GM12878 (cell line): ENCODE results near the gene PAK6. TPM values are rescaled to one million over a fixed set of nuclear protein-coding genes. Genes with fewer than 3 reads are reported as not detected.
A peak's percentile ranks its signal among the peaks of the same experiment; 100 is the strongest.

ENCODE experiments used
- ATAC-seq: fragments of 200-7000 bp; cut with Tn5 transposase; 3 replicates; pipeline ENCODE4 v1.9.1; 2020; ENCODE audit warnings: mild to moderate bottlenecking, moderate library complexity
- BruUV-seq: library from RNA; stranded (reverse); fragments of 400-500 nt; replicated peaks from 2 replicates; lab custom pipeline; 2021; lab: Mats Ljungman, UMichigan
- CTCF ChIA-PET: fragments of 300-600 bp; sonication (Branson Sonifier 250); formaldehyde crosslinking; extraction: SDS; loops from one replicate; lab custom pipeline; 2021; ENCODE audit warnings: inconsistent platforms; lab: Yijun Ruan, JAX
- POLR2A ChIA-PET: fragments of 350-600 bp; formaldehyde crosslinking; extraction: SDS; loops from one replicate; lab custom pipeline; 2021; ENCODE audit warnings: inconsistent platforms; lab: Charles Lee
- RAD21 ChIA-PET: fragments of 300-600 bp; sonication (Branson Sonifier 250); formaldehyde crosslinking; loops from one replicate; lab custom pipeline; 2023; ENCODE audit warnings: antibody characterized with exemption; ENCODE audit not compliant: unreplicated experiment; lab: Charles Lee
- SMC1A ChIA-PET: fragments of 300-600 bp; sonication (Branson Sonifier 250); formaldehyde crosslinking; loops from one replicate; lab custom pipeline; 2023; ENCODE audit not compliant: unreplicated experiment, uncharacterized antibody; lab: Charles Lee
- DNase-seq: peaks from one replicate; pipeline ENCODE4 v3.0.0-alpha.2; 2011; ENCODE audit warnings: low read depth, low spot score
- FAIRE-seq: peaks from 3 replicates; lab custom pipeline; 2011; peaks lifted over from hg19 to GRCh38; lab: Jason Lieb, UNC
- H2AFZ ChIP-seq: 2 replicates; pipeline ENCODE4 v1.6.0; 2011; ENCODE audit warnings: low read depth, low read length, control low read depth; ENCODE audit not compliant: control insufficient read depth
- H3K27ac ChIP-seq: 2 replicates; pipeline ENCODE4 v1.5.1; 2011; ENCODE audit warnings: control low read depth; ENCODE audit not compliant: control insufficient read depth, insufficient read depth
- H3K27me3 ChIP-seq, 2 experiments: replicated peaks in 1 of 2; 2 replicates each; pipeline versions ENCODE4 v1.6.0 to v1.6.1; 2011; ENCODE audit warnings: low read length in 1 of 2; ENCODE audit not compliant: control insufficient read depth in 2 of 2, insufficient read depth in 2 of 2
- H3K36me3 ChIP-seq, 2 experiments: 2 replicates each; pipeline ENCODE4 v1.5.1; 2011; ENCODE audit warnings: low read length in 1 of 2; ENCODE audit not compliant: control insufficient read depth in 2 of 2, insufficient read depth in 2 of 2
- H3K4me1 ChIP-seq: 2 replicates; pipeline ENCODE4 v1.6.1; 2011; ENCODE audit warnings: mild to moderate bottlenecking, low read length, moderate library complexity, mixed read lengths; ENCODE audit not compliant: control insufficient read depth, insufficient read depth
- H3K4me2 ChIP-seq: 2 replicates; pipeline ENCODE4 v1.6.0; 2011; ENCODE audit warnings: control low read depth; ENCODE audit not compliant: control insufficient read depth, insufficient read depth
- H3K4me3 ChIP-seq: fragments of 200-600 bp; sonication (generic); 2 replicates; pipeline ENCODE4 v1.5.1; 2016
- H3K79me2 ChIP-seq: 2 replicates; pipeline ENCODE4 v1.6.0; 2011; ENCODE audit warnings: low read length; ENCODE audit not compliant: control insufficient read depth, insufficient read depth
- H3K9ac ChIP-seq: 2 replicates; pipeline ENCODE4 v1.8.0; 2011; ENCODE audit warnings: low read length, control low read depth, mixed read lengths; ENCODE audit not compliant: control insufficient read depth, insufficient read depth
- H3K9me3 ChIP-seq: replicated peaks from 3 replicates; pipeline ENCODE4 v1.5.1; 2011; ENCODE audit warnings: mild to moderate bottlenecking, low read length; ENCODE audit not compliant: control insufficient read depth, insufficient read depth
- H4K20me1 ChIP-seq: 2 replicates; pipeline ENCODE4 v1.6.0; 2011; ENCODE audit not compliant: control insufficient read depth, insufficient read depth
- BACH1 ChIP-seq: fragments of 450-650 bp; IDR thresholded peaks from 2 replicates; pipeline ENCODE4 v1.6.1; 2017; ENCODE audit warnings: mild to moderate bottlenecking, borderline replicate concordance
- EZH2 ChIP-seq: IDR thresholded peaks from 2 replicates; pipeline ENCODE4 v1.6.1; 2012; ENCODE audit warnings: low read depth, mild to moderate bottlenecking, control low read depth, inconsistent platforms, low read length, borderline replicate concordance; ENCODE audit not compliant: control insufficient read depth
- IRF4 ChIP-seq: IDR thresholded peaks from 2 replicates; pipeline ENCODE4 v1.6.1; 2011; ENCODE audit warnings: low read depth, low read length
- LARP7 ChIP-seq: fragments of 450-650 bp; IDR thresholded peaks from 2 replicates; pipeline ENCODE4 v1.6.1; 2017; ENCODE audit warnings: mild to moderate bottlenecking
- NFXL1 ChIP-seq: fragments of 450-650 bp; IDR thresholded peaks from 2 replicates; pipeline ENCODE4 v1.6.1; 2017; ENCODE audit warnings: antibody characterized with exemption, mild to moderate bottlenecking, borderline replicate concordance
- RAD21 ChIP-seq: IDR thresholded peaks from 2 replicates; pipeline ENCODE4 v1.6.1; 2011; ENCODE audit warnings: mild to moderate bottlenecking, low read depth, low read length, moderate library complexity; ENCODE audit not compliant: insufficient read depth
- RB1 ChIP-seq: fragments of 450-650 bp; formaldehyde crosslinking; IDR thresholded peaks from 2 replicates; pipeline ENCODE4 v1.6.1; 2017; ENCODE audit warnings: mild to moderate bottlenecking, borderline replicate concordance
- SKIL ChIP-seq: fragments of 450-650 bp; IDR thresholded peaks from 2 replicates; pipeline ENCODE4 v1.6.1; 2017; ENCODE audit warnings: mild to moderate bottlenecking, low read depth, inconsistent platforms; ENCODE audit not compliant: poor library complexity, severe bottlenecking
- ZBTB4 ChIP-seq: fragments of 450-650 bp; formaldehyde crosslinking; IDR thresholded peaks from 2 replicates; pipeline ENCODE4 v1.4.0; 2022; ENCODE audit warnings: mild to moderate bottlenecking, moderate library complexity
- ZNF384 ChIP-seq: IDR thresholded peaks from 2 replicates; pipeline ENCODE4 v1.6.1; 2012; ENCODE audit warnings: low read depth, mild to moderate bottlenecking, low read length, improper control_type of control experiment, borderline replicate concordance
- WGBS: methylation state at CpG from one replicate; pipeline ENCODE4 v1.1.6; 2016; ENCODE audit warnings: low lambda C conversion rate; ENCODE audit not compliant: insufficient replicate concordance, insufficient coverage; ENCODE audit errors: missing lambda C conversion rate; 5-methylcytosine and 5-hydroxymethylcytosine counted together
- in situ Hi-C: fragments of 300-500 bp; cut with MboI; formaldehyde crosslinking; loops from 9 replicates; pipeline ENCODE4 v1.14.3; 2018; ENCODE audit warnings: mixed read lengths
- intact Hi-C: fragments of 100-400 bp; cut with micrococcal nuclease; formaldehyde crosslinking; loops from one replicate; pipeline ENCODE4 v1.14.2; 2022; ENCODE audit not compliant: unreplicated experiment
- polyA plus RNA-seq, 11 experiments: library from polyadenylated mRNA; depleted of rRNA in 4 of 11; unstranded in 6 of 11; stranded (reverse) in 5 of 11; fragments of >200 nt; fragmentation: Nextera tagmentation in 4 of 11; fragmentation: Illumina TruSeq in 1 of 11; extraction: Ambion mirVana in 4 of 11; extraction: Trizol in 1 of 11; gene quantifications; 1 replicate in 1 of 11; 2 replicates in 10 of 11; pipeline versions ENCODE4 v1.2.1 to v1.2.3, GENCODE V29; 2011 to 2016; ENCODE audit warnings: inconsistent platforms in 2 of 11, missing spikeins in 2 of 11, low read depth in 1 of 11
- total RNA-seq, 4 experiments: library from RNA; depleted of rRNA in 3 of 4; stranded (reverse); fragments of >200 nt in 3 of 4; fragmentation: Illumina TruSeq in 1 of 4; extraction: Trizol in 1 of 4; gene quantifications; 2 replicates each; pipeline versions ENCODE4 v1.2.1 to v1.2.3, GENCODE V29; 2013 to 2021

The PAK6 gene
- total and polyA plus RNA-seq, 10 of the 15 experiments (the other 5 are each of a cell fraction or from before 2014, with no cell fraction given) = 0.07 to 0.92 (median 0.31) TPM; not detected in 2

GRCh38 chr15:40252141-40252437 lies 13.2 kb downstream of the PAK6 start:
- peak overlapping the region; percentile 77; the same call in 1 of the 2 replicates for H3K4me2 ChIP-seq
- CTCF ChIA-PET = no interaction called here
- no peaks in the 10 kb centered on the region for H4K20me1 ChIP-seq
- H2AFZ ChIP-seq = no peak overlapping the region
- WGBS = 59% methylated on average over 23 of the region's 27 CpGs
- H3K9me3 ChIP-seq = no peaks in the 10 kb centered on the region
- H3K36me3 ChIP-seq = no peaks in the 10 kb centered on the region
- H3K9ac ChIP-seq = no peak overlapping the region
- POLR2A ChIA-PET = no interaction called here
- intact Hi-C loops = no loop called here
- no TSS peak for BruUV-seq
- TF ChIP-seq RAD21 = no peak
- ATAC-seq (no peak), FAIRE-seq (no peak), DNase-seq (no peak)
- no peak overlapping the region for H3K27ac ChIP-seq
- RAD21 ChIA-PET = no interaction called here
- in situ Hi-C loops = no loop called here
- H3K4me3 ChIP-seq = no peak overlapping the region
- SMC1A ChIA-PET = no interaction called here
- H3K4me1 ChIP-seq = peaks cover 3% of the 10 kb centered on the region; the same call in 1 of the 2 replicates
- H3K79me2 ChIP-seq = no peaks in the 10 kb centered on the region
- H3K27me3 ChIP-seq = peaks cover 0 to 9% of the 10 kb centered on the region in 2 experiments; a peak in 3 of 4 replicates

- H3K9me3 ChIP-seq = no peaks in the 10 kb centered on the region
- no peak overlapping the region for H3K27ac ChIP-seq
- H4K20me1 ChIP-seq = no peaks in the 10 kb centered on the region
- FAIRE-seq (no peak), ATAC-seq (peak; percentile 77), DNase-seq (no peak)
- in situ Hi-C loops (no loop called here), intact Hi-C loops (no loop called here)
- no peak overlapping the region; the same call in 1 of the 2 replicates for H3K9ac ChIP-seq
- ChIA-PET SMC1A (no interaction called here), POLR2A (no interaction called here), CTCF (no interaction called here), RAD21 (no interaction called here)
- H3K4me2 ChIP-seq = peak overlapping the region; percentile 77
- H3K36me3 ChIP-seq = no peaks in the 10 kb centered on the region
- peak overlapping the region; percentile 47 for H2AFZ ChIP-seq
- H3K27me3 ChIP-seq = peaks cover 0 to 9% of the 10 kb centered on the region in 2 experiments; a peak in 3 of 4 replicates
- peak overlapping the region; percentile 58; the same call in 1 of the 2 replicates for H3K4me3 ChIP-seq
- peaks cover 3% of the 10 kb centered on the region; the same call in 1 of the 2 replicates for H3K4me1 ChIP-seq
- 4% methylated on average over 68 of the region's 82 CpGs for WGBS
- H3K79me2 ChIP-seq = no peaks in the 10 kb centered on the region
- BruUV-seq = no TSS peak
- no peak for TF ChIP-seq ZBTB4 (CRISPR knock-in tag)
- no peak for TF ChIP-seq IRF4
- TF ChIP-seq BACH1 = 0 out of 2 replicates have a peak, but pooled peaks have one; percentile 37
- no peak for TF ChIP-seq SKIL
- peak; percentile 37; the same call in 1 of the 2 replicates for TF ChIP-seq LARP7
- 0 out of 2 replicates have a peak, but pooled peaks have one; percentile 28 for TF ChIP-seq EZH2
- TF ChIP-seq RB1 = no peak
- no peak for TF ChIP-seq ZNF384
- TF ChIP-seq NFXL1 = no peak
These were observed 13.7 kb downstream of the PAK6 start for GRCh38 chr15:40252438-40253166.
